Measurements from ENCODE around the gene RAD51AP1. TPM values are rescaled to one million over a fixed set of nuclear protein-coding genes. Genes with fewer than 3 reads are reported as not detected.

Gene RAD51AP1
- total RNA-seq, 1 donor from 2014 or later, result 5.5 TPM

DNA sequence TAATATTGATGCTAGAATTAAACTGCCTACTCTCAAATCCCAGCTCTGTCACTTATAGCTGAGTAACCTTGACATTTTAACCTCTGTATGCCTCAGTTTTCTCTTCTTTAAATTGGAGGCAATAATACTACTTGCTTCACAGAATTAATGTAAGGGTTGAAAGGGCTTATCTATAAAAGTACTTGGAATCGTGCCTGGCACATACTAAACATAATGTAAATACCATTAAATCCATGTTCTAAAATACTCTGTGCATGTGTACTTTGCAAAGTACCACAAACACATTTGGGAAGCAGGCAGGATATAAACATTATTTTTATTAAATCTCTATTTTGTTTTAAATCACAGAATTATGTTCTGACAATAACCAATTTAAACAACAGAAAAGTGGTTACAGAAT, 65.3 kb downstream of the RAD51AP1 start:
- TF ChIP-seq, protein P1, sequence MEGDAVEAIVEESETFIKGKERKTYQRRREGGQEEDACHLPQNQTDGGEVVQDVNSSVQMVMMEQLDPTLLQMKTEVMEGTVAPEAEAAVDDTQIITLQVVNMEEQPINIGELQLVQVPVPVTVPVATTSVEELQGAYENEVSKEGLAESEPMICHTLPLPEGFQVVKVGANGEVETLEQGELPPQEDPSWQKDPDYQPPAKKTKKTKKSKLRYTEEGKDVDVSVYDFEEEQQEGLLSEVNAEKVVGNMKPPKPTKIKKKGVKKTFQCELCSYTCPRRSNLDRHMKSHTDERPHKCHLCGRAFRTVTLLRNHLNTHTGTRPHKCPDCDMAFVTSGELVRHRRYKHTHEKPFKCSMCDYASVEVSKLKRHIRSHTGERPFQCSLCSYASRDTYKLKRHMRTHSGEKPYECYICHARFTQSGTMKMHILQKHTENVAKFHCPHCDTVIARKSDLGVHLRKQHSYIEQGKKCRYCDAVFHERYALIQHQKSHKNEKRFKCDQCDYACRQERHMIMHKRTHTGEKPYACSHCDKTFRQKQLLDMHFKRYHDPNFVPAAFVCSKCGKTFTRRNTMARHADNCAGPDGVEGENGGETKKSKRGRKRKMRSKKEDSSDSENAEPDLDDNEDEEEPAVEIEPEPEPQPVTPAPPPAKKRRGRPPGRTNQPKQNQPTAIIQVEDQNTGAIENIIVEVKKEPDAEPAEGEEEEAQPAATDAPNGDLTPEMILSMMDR (IDR thresholded peaks at IDR 0.05; ENCODE audit: partially characterized antibody, unreplicated experiment), result no peak
- no peaks in the 10 kb centered on the region for H3K36me3 Mint-ChIP-seq (ENCODE audit: unreplicated experiment)
- no peak for DNase-seq
- H3K27ac Mint-ChIP-seq (ENCODE audit: unreplicated experiment), result no peak overlapping the region
- no peaks in the 10 kb centered on the region for H3K27me3 Mint-ChIP-seq (ENCODE audit: unreplicated experiment)
- H3K4me3 Mint-ChIP-seq (ENCODE audit: unreplicated experiment), result no peak overlapping the region
- H3K9me3 Mint-ChIP-seq (ENCODE audit: unreplicated experiment), result peaks cover 2% of the 10 kb centered on the region
- peaks cover 11% of the 10 kb centered on the region for H3K4me1 Mint-ChIP-seq (ENCODE audit: low read depth, unreplicated experiment)

DNA sequence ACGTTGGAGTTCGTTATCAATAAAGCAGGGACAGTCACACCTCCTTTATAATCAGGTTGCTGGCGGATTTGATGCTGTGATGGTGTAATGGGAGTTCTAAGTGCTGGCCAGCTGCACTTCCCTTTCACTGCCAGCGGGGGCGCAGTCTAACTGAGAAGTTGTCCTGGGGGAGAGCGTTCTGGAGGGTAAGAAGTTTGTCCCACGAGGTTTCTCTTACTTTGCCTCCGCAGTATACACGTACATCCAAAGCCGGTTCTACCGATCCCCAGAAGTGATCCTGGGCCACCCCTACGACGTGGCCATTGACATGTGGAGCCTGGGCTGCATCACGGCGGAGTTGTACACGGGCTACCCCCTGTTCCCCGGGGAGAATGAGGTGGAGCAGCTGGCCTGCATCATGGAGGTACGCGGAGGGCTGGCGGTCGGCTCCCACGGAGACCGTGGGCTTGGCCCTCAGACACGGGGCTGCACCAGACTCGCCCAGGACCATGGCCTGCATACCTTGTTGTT, 66.0 kb downstream of the RAD51AP1 start:
- TF ChIP-seq, protein P1 (IDR thresholded peaks at IDR 0.05; ENCODE audit: partially characterized antibody, unreplicated experiment), result peak; percentile 99
- H3K27me3 Mint-ChIP-seq (ENCODE audit: unreplicated experiment), result no peaks in the 10 kb centered on the region
- DNase-seq, result peak; percentile 79
- H3K27ac Mint-ChIP-seq (ENCODE audit: unreplicated experiment), result peak overlapping the region; percentile 63
- H3K9me3 Mint-ChIP-seq (ENCODE audit: unreplicated experiment), result peaks cover 2% of the 10 kb centered on the region
- H3K4me3 Mint-ChIP-seq (ENCODE audit: unreplicated experiment), result peak overlapping the region; percentile 98
- peaks cover 11% of the 10 kb centered on the region for H3K4me1 Mint-ChIP-seq (ENCODE audit: low read depth, unreplicated experiment)
- no peaks in the 10 kb centered on the region for H3K36me3 Mint-ChIP-seq (ENCODE audit: unreplicated experiment)

DNA sequence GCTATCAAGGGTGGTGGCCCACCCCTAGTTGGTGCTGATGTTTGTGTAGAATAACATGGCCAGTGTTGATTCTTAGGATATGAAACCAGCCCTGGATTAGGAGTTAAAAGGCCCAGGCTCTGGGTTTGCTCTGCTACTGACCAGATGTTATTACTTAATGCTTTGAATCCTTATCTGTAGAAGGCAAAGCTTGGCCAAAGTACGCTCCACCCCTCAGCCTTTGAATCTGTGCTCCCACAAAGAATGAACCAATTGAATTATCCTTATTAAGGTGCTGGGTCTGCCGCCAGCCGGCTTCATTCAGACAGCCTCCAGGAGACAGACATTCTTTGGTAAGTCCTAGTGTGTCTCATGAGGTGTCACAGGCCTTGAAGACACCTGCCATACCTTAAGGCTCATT, 68.4 kb downstream of the RAD51AP1 start:
- DNase-seq, result no peak
- H3K36me3 Mint-ChIP-seq (ENCODE audit: unreplicated experiment), result no peaks in the 10 kb centered on the region
- peaks cover 2% of the 10 kb centered on the region for H3K9me3 Mint-ChIP-seq (ENCODE audit: unreplicated experiment)
- TF ChIP-seq, protein P1 (IDR thresholded peaks at IDR 0.05; ENCODE audit: partially characterized antibody, unreplicated experiment), result no peak
- H3K27ac Mint-ChIP-seq (ENCODE audit: unreplicated experiment), result no peak overlapping the region
- no peaks in the 10 kb centered on the region for H3K27me3 Mint-ChIP-seq (ENCODE audit: unreplicated experiment)
- H3K4me1 Mint-ChIP-seq (ENCODE audit: low read depth, unreplicated experiment), result peaks cover 11% of the 10 kb centered on the region
- no peak overlapping the region for H3K4me3 Mint-ChIP-seq (ENCODE audit: unreplicated experiment)

DNA sequence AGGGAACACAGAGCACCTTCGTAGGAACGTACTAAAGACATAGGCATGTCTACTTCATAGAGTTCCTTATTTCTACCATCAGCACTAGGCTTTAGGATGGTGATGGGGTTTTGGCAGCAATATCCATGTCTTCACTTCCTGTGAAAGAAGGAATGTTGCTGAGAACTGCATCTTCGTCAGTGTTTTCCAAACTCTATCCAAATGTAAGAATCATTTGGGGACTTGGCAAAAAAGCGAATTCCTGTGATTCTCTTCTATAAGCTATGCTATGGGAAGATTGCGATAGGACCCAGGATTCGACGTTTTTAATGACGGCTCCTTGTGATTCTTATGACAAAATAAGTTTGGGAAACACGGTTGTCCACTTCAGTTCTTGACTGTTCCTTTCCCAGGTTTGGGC, 70.4 kb downstream of the RAD51AP1 start:
- H3K36me3 Mint-ChIP-seq (ENCODE audit: unreplicated experiment), result no peaks in the 10 kb centered on the region
- H3K27me3 Mint-ChIP-seq (ENCODE audit: unreplicated experiment), result no peaks in the 10 kb centered on the region
- TF ChIP-seq, protein P1 (IDR thresholded peaks at IDR 0.05; ENCODE audit: partially characterized antibody, unreplicated experiment), result no peak
- peaks cover 2% of the 10 kb centered on the region for H3K9me3 Mint-ChIP-seq (ENCODE audit: unreplicated experiment)
- no peak overlapping the region for H3K4me3 Mint-ChIP-seq (ENCODE audit: unreplicated experiment)
- peaks cover 6% of the 10 kb centered on the region for H3K4me1 Mint-ChIP-seq (ENCODE audit: low read depth, unreplicated experiment)
- no peak for DNase-seq
- H3K27ac Mint-ChIP-seq (ENCODE audit: unreplicated experiment), result no peak overlapping the region

Other genes with a start within 250 kb of the RAD51AP1 start
- 20.7 TPM for gene TIGAR, start 217.7 kb upstream of the RAD51AP1 start, total RNA-seq (ENCODE audit: unreplicated experiment)
- gene FGF23, start 159.2 kb upstream of the RAD51AP1 start, total RNA-seq (ENCODE audit: unreplicated experiment), result not detected
- gene FGF6, start 93.1 kb upstream of the RAD51AP1 start, total RNA-seq (ENCODE audit: unreplicated experiment), result not detected
- 6.7 TPM for gene DYRK4, start 23.3 kb downstream of the RAD51AP1 start, total RNA-seq (ENCODE audit: unreplicated experiment)
- gene AKAP3, start 110.2 kb downstream of the RAD51AP1 start, total RNA-seq (ENCODE audit: unreplicated experiment), result 3.3 TPM
- 130 TPM for gene NDUFA9, start 110.2 kb downstream of the RAD51AP1 start, total RNA-seq (ENCODE audit: unreplicated experiment)
- gene GALNT8, start 181.5 kb downstream of the RAD51AP1 start, total RNA-seq (ENCODE audit: unreplicated experiment), result 25.3 TPM

All from glutamatergic neuron (in vitro differentiated cells).